ENCODE results near the gene LPCAT2.

LPCAT2 gene

GRCh38 chr16:55480228-55480655, 28.6 kb upstream of the LPCAT2 start:
- no peak for DNase-seq

- DNase-seq, result no peak
These were observed 27.8 kb upstream of the LPCAT2 start for GRCh38 chr16:55481023-55481422.

GRCh38 chr16:55482056-55482455, 26.8 kb upstream of the LPCAT2 start:
- DNase-seq, result no peak

GRCh38 chr16:55487048-55487803, 21.6 kb upstream of the LPCAT2 start:
- DNase-seq, result no peak

GRCh38 chr16:55488306-55488705, 20.6 kb upstream of the LPCAT2 start:
- no peak for DNase-seq

GRCh38 chr16:55489119-55489955, 19.5 kb upstream of the LPCAT2 start:
- no peak for DNase-seq

GRCh38 chr16:55489956-55490265, 19.0 kb upstream of the LPCAT2 start:
- no peak for DNase-seq

GRCh38 chr16:55490301-55490700, 18.6 kb upstream of the LPCAT2 start:
- no peak for DNase-seq

- DNase-seq, result no peak
These were observed 17.2 kb upstream of the LPCAT2 start for GRCh38 chr16:55491691-55492090.

GRCh38 chr16:55492756-55493380, 16.0 kb upstream of the LPCAT2 start:
- DNase-seq, result no peak

- peak; percentile 57 to 71 for DNase-seq
These were observed 13.9 kb upstream of the LPCAT2 start for GRCh38 chr16:55494994-55495421.

- no peak for DNase-seq
These were observed 13.1 kb upstream of the LPCAT2 start for GRCh38 chr16:55495616-55496289.

GRCh38 chr16:55496509-55497145, 12.2 kb upstream of the LPCAT2 start:
- peak; percentile 22 to 49 for DNase-seq

- DNase-seq, result no peak
These were observed 11.3 kb upstream of the LPCAT2 start for GRCh38 chr16:55497558-55497957.

- DNase-seq, result no peak
These were observed 10.8 kb upstream of the LPCAT2 start for GRCh38 chr16:55498101-55498500.

- no peak for DNase-seq
These were observed 9.6 kb upstream of the LPCAT2 start for GRCh38 chr16:55499281-55499680.

- DNase-seq, result peak; percentile 54 to 59
These were observed 8.8 kb upstream of the LPCAT2 start for GRCh38 chr16:55499951-55500529.

- DNase-seq, result peak; percentile 84 to 85
These were observed 8.3 kb upstream of the LPCAT2 start for GRCh38 chr16:55500530-55501011.

- no peak for DNase-seq
These were observed 7.1 kb upstream of the LPCAT2 start for GRCh38 chr16:55501549-55502322.

- no peak for DNase-seq
These were observed 6.0 kb upstream of the LPCAT2 start for GRCh38 chr16:55502801-55503366.
